Esophagus squamous epithelium (tissue), 4 donors: ENCODE results near the gene CD83.

Experiments used
- POLR2A ChIP-seq, 4 donors: fragments of 450-650 bp; IDR thresholded peaks; one replicate each; pipeline ENCODE4 v1.6.1; 2017; ENCODE audit warnings: antibody characterized with exemption in 4 of 4, mild to moderate bottlenecking in 4 of 4, moderate library complexity in 3 of 4
- TF ChIP-seq, protein P1 (sequence below), 6 experiments: fragments of 450-650 bp in 4 of 6; fragments of 200-600 bp in 2 of 6; sonication (generic) in 2 of 6; IDR thresholded peaks; one replicate each; pipeline ENCODE4 v1.5.1; 2016 to 2019; ENCODE audit warnings: antibody characterized with exemption in 6 of 6, mild to moderate bottlenecking in 4 of 6, moderate library complexity in 4 of 6

DNA sequence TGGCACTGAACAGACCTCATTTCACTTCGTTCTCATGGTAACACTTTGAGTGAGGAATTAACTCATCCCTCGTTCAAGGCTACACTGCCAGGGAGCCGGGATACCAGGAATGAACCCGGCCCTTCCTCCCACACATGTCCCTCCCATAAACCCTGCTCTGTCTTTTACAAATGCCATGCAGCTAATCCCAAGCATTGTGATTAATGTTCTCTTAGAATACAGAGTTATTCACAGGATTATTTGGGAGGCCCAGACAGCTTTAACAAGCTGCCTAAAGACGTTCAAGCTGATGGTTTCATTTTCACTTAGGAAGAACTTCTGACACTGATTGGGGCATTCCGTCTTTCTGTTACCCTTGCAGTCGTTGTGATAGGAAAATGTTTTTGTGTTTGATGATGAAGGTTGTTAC, 42.5 kb upstream of the CD83 start:
- TF ChIP-seq, protein P1, sequence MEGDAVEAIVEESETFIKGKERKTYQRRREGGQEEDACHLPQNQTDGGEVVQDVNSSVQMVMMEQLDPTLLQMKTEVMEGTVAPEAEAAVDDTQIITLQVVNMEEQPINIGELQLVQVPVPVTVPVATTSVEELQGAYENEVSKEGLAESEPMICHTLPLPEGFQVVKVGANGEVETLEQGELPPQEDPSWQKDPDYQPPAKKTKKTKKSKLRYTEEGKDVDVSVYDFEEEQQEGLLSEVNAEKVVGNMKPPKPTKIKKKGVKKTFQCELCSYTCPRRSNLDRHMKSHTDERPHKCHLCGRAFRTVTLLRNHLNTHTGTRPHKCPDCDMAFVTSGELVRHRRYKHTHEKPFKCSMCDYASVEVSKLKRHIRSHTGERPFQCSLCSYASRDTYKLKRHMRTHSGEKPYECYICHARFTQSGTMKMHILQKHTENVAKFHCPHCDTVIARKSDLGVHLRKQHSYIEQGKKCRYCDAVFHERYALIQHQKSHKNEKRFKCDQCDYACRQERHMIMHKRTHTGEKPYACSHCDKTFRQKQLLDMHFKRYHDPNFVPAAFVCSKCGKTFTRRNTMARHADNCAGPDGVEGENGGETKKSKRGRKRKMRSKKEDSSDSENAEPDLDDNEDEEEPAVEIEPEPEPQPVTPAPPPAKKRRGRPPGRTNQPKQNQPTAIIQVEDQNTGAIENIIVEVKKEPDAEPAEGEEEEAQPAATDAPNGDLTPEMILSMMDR (IDR thresholded peaks at IDR 0.05): no peak
- no peak for TF ChIP-seq POLR2A (IDR thresholded peaks at IDR 0.05)
